ENCODE results near the gene BORCS6.

Gene BORCS6

GRCh38 chr17:8145811-8146210 lies 44.2 kb downstream of the BORCS6 start:
- H3K27ac ChIP-seq: no peak overlapping the region
- TF ChIP-seq ZFX (IDR thresholded peaks at IDR 0.05; ENCODE audit: borderline replicate concordance): no peak
- no peak for TF ChIP-seq CTCF (IDR thresholded peaks at IDR 0.05)

GRCh38 chr17:8144401-8145231 lies 45.4 kb downstream of the BORCS6 start:
- TF ChIP-seq CTCF (IDR thresholded peaks at IDR 0.05) (no peak), ZFX (IDR thresholded peaks at IDR 0.05; ENCODE audit: borderline replicate concordance) (no peak)

GRCh38 chr17:8143581-8144400 lies 46.2 kb downstream of the BORCS6 start:
- no peak overlapping the region for H3K27ac ChIP-seq
- no peak for TF ChIP-seq CTCF (IDR thresholded peaks at IDR 0.05)
- TF ChIP-seq ZFX (IDR thresholded peaks at IDR 0.05; ENCODE audit: borderline replicate concordance): no peak

More at GRCh38 chr17:8144401-8145231, 45.4 kb downstream of the BORCS6 start:
- no peak overlapping the region for H3K27ac ChIP-seq

DNA sequence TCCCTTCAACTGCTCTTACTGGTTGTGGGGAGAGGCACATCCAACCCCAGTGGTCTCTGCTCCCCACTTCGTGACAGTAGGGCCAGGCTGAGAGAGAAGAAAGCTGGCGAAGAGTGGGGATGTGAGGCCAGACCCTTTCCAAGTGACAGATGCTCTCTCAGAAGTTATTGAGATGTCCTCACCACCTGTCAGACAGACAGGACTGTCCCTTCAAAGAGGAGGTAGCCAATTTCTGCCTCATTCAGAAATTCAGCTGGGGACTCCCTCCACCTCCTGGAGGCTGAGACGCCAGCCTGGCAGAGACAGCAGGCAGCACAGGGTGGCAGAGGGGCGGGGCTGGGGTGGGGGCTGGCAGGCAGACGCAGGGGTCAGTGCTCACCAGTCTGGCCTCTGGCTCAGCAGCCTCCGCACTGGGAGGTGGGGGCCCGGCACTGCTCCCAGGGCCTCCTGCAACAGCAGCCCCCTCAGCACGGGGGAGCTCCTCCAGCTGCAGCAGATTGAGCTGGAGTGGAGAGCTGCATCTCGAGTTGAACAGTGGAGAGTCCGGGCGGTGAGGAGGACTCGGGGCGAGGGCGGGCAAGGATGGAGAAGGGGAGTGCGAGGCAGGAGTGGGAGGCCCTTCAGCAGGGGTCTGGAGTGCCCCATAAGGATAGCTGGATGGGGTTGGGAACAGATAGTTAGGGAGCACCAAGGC lies 46.9 kb downstream of the BORCS6 start:
- no peak for TF ChIP-seq CTCF (IDR thresholded peaks at IDR 0.05)
- TF ChIP-seq ZFX (IDR thresholded peaks at IDR 0.05; ENCODE audit: borderline replicate concordance): no peak
- H3K27ac ChIP-seq: no peak overlapping the region

DNA sequence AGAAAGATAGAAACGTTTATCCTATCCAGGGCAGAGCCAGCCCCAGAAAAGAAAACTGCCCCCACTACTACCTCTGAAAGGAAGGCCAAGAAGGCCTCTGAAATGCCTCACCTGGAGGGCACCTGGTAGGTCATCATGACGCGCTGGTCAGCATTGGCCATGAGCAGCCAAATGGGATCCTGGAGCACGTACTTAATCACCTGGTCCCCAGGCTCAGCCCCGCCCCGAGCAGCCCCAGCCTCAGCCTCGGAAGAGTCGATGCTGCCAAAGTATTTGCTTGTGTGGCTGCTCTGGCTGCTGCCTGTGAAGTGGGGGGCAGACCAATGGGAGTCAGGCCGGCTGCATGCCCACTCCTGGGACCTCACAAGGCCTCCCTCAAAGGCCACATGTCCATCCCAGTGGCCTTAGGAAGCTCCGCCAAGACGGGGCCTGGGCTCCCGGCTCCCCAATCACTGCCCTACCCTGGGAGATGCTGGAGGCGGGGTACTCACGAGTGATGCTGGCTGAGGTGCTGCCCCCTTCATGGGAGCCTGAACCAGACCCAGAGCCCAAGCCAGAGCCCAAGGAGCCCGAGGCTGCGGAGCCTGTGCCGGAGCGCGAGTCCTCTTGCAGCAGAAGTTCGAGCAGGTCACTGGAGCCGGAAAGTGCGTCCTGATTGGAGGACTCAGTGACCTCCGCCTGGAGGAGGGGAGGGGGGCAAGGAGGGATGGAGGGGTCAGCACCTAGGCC lies 47.7 kb downstream of the BORCS6 start:
- no peak overlapping the region for H3K27ac ChIP-seq
- TF ChIP-seq CTCF (IDR thresholded peaks at IDR 0.05) (no peak), ZFX (IDR thresholded peaks at IDR 0.05; ENCODE audit: borderline replicate concordance) (no peak)

DNA sequence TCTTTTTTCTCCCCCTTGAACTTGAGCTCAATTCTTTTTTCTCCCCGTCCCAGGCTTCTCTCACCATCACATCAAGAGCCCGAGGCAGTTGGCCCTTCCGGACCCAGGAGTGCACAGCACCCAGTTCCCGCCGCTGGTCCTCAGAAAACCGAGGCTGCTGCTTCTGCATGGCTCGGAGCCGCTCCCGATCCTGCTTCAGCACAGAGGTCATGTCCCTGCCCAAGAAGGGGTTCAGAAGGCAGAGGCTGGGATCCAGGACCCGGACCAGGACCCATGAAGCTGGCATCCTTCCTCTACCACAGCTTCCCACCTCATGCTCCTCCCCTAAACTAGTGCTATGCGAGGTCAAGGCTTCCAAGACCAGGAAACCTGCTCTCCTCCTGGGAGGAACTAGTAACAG lies 48.2 kb downstream of the BORCS6 start:
- H3K27ac ChIP-seq: no peak overlapping the region
- TF ChIP-seq ZFX (IDR thresholded peaks at IDR 0.05; ENCODE audit: borderline replicate concordance) (no peak), CTCF (IDR thresholded peaks at IDR 0.05) (no peak)

All from 22Rv1 (cell line).